ENCODE results near the gene SORBS1.

GRCh38 chr10:95610727-95611126 is 49.6 kb upstream of the SORBS1 start:
- TF ChIP-seq CTCF (IDR thresholded peaks at IDR 0.05) (no peak), POLR2A (IDR thresholded peaks at IDR 0.05) (no peak)
